Fibroblast of mammary gland (primary cell): ENCODE measurements around the gene SMARCD2.

Experiments used
- DNase-seq: peaks from one replicate; pipeline ENCODE4 v3.0.0-alpha.2; 2010; ENCODE audit warnings: low read depth
- H3K4me3 ChIP-seq: 2 replicates; pipeline ENCODE4 v1.5.1; 2011; ENCODE audit warnings: low read depth, mild to moderate bottlenecking, low read length, moderate library complexity; ENCODE audit not compliant: control insufficient read depth
- CTCF ChIP-seq: conservative IDR thresholded peaks from 2 replicates; pipeline ENCODE4 v1.5.1; 2011; ENCODE audit warnings: low read depth, low read length, inconsistent platforms; ENCODE audit not compliant: control insufficient read depth, insufficient read depth

Gene SMARCD2

GRCh38 chr17:63832014-63832413 lies 10.5 kb downstream of the SMARCD2 start:
- no peak for TF ChIP-seq CTCF
- H3K4me3 ChIP-seq: no peak overlapping the region
- DNase-seq: no peak

- H3K4me3 ChIP-seq: no peak overlapping the region
- DNase-seq: no peak
- TF ChIP-seq CTCF: no peak
These were observed 11.0 kb downstream of the SMARCD2 start for GRCh38 chr17:63831505-63831904.

- no peak for DNase-seq
These were observed 11.5 kb downstream of the SMARCD2 start for GRCh38 chr17:63830904-63831491.

GRCh38 chr17:63830278-63830677 lies 12.2 kb downstream of the SMARCD2 start:
- TF ChIP-seq CTCF: no peak
- DNase-seq: no peak
- no peak overlapping the region for H3K4me3 ChIP-seq

More at GRCh38 chr17:63830904-63831491, 11.5 kb downstream of the SMARCD2 start:
- TF ChIP-seq CTCF: no peak
- no peak overlapping the region for H3K4me3 ChIP-seq

GRCh38 chr17:63828936-63829335 lies 13.5 kb downstream of the SMARCD2 start:
- H3K4me3 ChIP-seq: no peak overlapping the region
- no peak for DNase-seq
- TF ChIP-seq CTCF: no peak

- no peak for TF ChIP-seq CTCF
- peak overlapping the region; percentile 97 for H3K4me3 ChIP-seq
- DNase-seq: no peak
These were observed 14.7 kb downstream of the SMARCD2 start for GRCh38 chr17:63827801-63828221.
